ENCODE measurements around the gene PRKCZ.

- TF ChIP-seq CTCF (conservative IDR thresholded peaks at IDR 0.05) (no peak), EZH2 (IDR thresholded peaks at IDR 0.05; ENCODE audit: low read depth) (no peak)
Observed at GRCh38 chr1:2067393-2067792, 17.2 kb downstream of the PRKCZ start.

All from PC-9 (cell line).